WTC11 (cell line): Measurements from ENCODE around the gene KIRREL2. TPM values are rescaled to one million over a fixed set of nuclear protein-coding genes. Genes with fewer than 3 reads are reported as not detected.
A peak's percentile ranks its signal among the peaks of the same experiment; 100 is the strongest.

Experiments used
- ATAC-seq: fragments of 200-7000 bp; cut with Tn5 transposase; 2 replicates; pipeline ENCODE4 v1.10.0; 2021; ENCODE audit warnings: mild to moderate bottlenecking, moderate library complexity
- CTCF ChIA-PET: fragments of 300-600 bp; sonication (Branson Sonifier 250); formaldehyde crosslinking; loops from one replicate; lab custom pipeline; 2021; ENCODE audit warnings: antibody characterized with exemption; lab: Charles Lee
- POLR2A ChIA-PET: fragments of 350-600 bp; sonication (Branson Sonifier 250); formaldehyde crosslinking; loops from one replicate; lab custom pipeline; 2021; ENCODE audit warnings: antibody characterized with exemption; lab: Charles Lee
- DNase-seq: peaks from one replicate; pipeline ENCODE4 v3.0.0; 2021; ENCODE audit warnings: low spot score
- H3K27ac Mint-ChIP-seq: 2 replicates; pipeline ENCODE4 v1.8.0; 2021; ENCODE audit warnings: mixed read lengths
- H3K27me3 Mint-ChIP-seq: 2 replicates; pipeline ENCODE4 v1.8.0; 2021; ENCODE audit warnings: low read depth, mild to moderate bottlenecking, moderate library complexity, mixed read lengths
- H3K36me3 Mint-ChIP-seq: 2 replicates; pipeline ENCODE4 v1.8.0; 2021; ENCODE audit warnings: mixed read lengths
- H3K4me1 Mint-ChIP-seq: 2 replicates; pipeline ENCODE4 v1.8.0; 2022; ENCODE audit warnings: mixed read lengths
- H3K4me3 Mint-ChIP-seq: 2 replicates; pipeline ENCODE4 v1.8.0; 2021; ENCODE audit warnings: mild to moderate bottlenecking, moderate library complexity, mixed read lengths
- H3K9me3 Mint-ChIP-seq: 2 replicates; pipeline ENCODE4 v1.8.0; 2021; ENCODE audit warnings: mixed read lengths
- ATF2 ChIP-seq: sonication (generic); formaldehyde crosslinking; IDR thresholded peaks from 2 replicates; pipeline ENCODE4 v1.8.1; 2022; ENCODE audit warnings: low read depth, missing genetic modification reagents, borderline replicate concordance
- E2F5 ChIP-seq: sonication (generic); formaldehyde crosslinking; IDR thresholded peaks from 2 replicates; pipeline ENCODE4 v1.8.1; 2022; ENCODE audit warnings: mild to moderate bottlenecking, moderate library complexity, missing genetic modification reagents
- MLX ChIP-seq: sonication (generic); formaldehyde crosslinking; IDR thresholded peaks from 2 replicates; pipeline ENCODE4 v1.8.1; 2023; ENCODE audit warnings: mild to moderate bottlenecking, missing genetic modification reagents, moderate library complexity
- MXD4 ChIP-seq: fragments of 250-450 bp; sonication (Bioruptor Pico); IDR thresholded peaks from 2 replicates; pipeline ENCODE4 v1.8.0; 2021; ENCODE audit warnings: mild to moderate bottlenecking, moderate library complexity, borderline replicate concordance
- MYBL2 ChIP-seq: sonication (generic); formaldehyde crosslinking; IDR thresholded peaks from 2 replicates; pipeline ENCODE4 v1.8.1; 2023; ENCODE audit warnings: mild to moderate bottlenecking, moderate library complexity, missing genetic modification reagents
- SMAD4 ChIP-seq: sonication (generic); formaldehyde crosslinking; IDR thresholded peaks from 2 replicates; pipeline ENCODE4 v1.8.0; 2022; ENCODE audit warnings: mild to moderate bottlenecking, missing genetic modification reagents
- SOX15 ChIP-seq: fragments of 250-450 bp; sonication (Bioruptor Pico); IDR thresholded peaks from 2 replicates; pipeline ENCODE4 v1.9.0; 2021; ENCODE audit warnings: mild to moderate bottlenecking
- SP1 ChIP-seq: sonication (generic); formaldehyde crosslinking; conservative IDR thresholded peaks from 2 replicates; pipeline ENCODE4 v1.8.1; 2022; ENCODE audit warnings: missing genetic modification reagents
- ZNF121 ChIP-seq: sonication (generic); formaldehyde crosslinking; IDR thresholded peaks from 2 replicates; pipeline ENCODE4 v1.8.0; 2023; ENCODE audit warnings: missing genetic modification reagents
- ZNF263 ChIP-seq: sonication (generic); formaldehyde crosslinking; IDR thresholded peaks from 2 replicates; pipeline ENCODE4 v1.8.1; 2022; ENCODE audit warnings: low read depth, mild to moderate bottlenecking, moderate library complexity, missing genetic modification reagents
- total RNA-seq: library from RNA; stranded (reverse); gene quantifications from 3 replicates; pipeline ENCODE4 v1.2.3, GENCODE V29; 2021

KIRREL2 gene
- total RNA-seq, 1 experiment from 2014 or later, result 4.7 TPM

GRCh38 chr19:35844482-35845214 is 12.1 kb upstream of the KIRREL2 start:
- H3K4me3 Mint-ChIP-seq, result peak overlapping the region; percentile 76
- TF ChIP-seq ZNF121 (CRISPR knock-in tag) (peak; percentile 68), MLX (no peak)
- POLR2A ChIA-PET, result interaction anchor here (0.9 to 1.0 kb wide), 2 partner anchors 9 to 104 kb away, joined by 3 to 5 read pairs; no protein-coding TSS in a partner anchor

GRCh38 chr19:35845215-35846037 is 11.3 kb upstream of the KIRREL2 start:
- TF ChIP-seq ZNF263 (no peak), SP1 (CRISPR knock-in tag) (0 out of 2 replicates have a peak, but pooled peaks have one; percentile 33)
- Mint-ChIP-seq H3K36me3 (no peaks in the 10 kb centered on the region), H3K4me3 (peak overlapping the region; percentile 76), H3K27ac (no peak overlapping the region), H3K27me3 (peaks cover 93% of the 10 kb centered on the region), H3K9me3 (peaks cover 5% of the 10 kb centered on the region), H3K4me1 (peaks cover 22% of the 10 kb centered on the region)
- ChIA-PET POLR2A (no interaction called here), CTCF (interaction anchor here (1.0 to 2.7 kb wide), 5 partner anchors 11 to 61 kb away, joined by 3 to 17 read pairs (median 6); partner anchors contain the start of gene APLP1)
- ATAC-seq, result peak; percentile 37
- peak; percentile 61 for DNase-seq

More at GRCh38 chr19:35844482-35845214, 12.1 kb upstream of the KIRREL2 start:
- Mint-ChIP-seq H3K9me3 (peaks cover 5% of the 10 kb centered on the region), H3K27me3 (peaks cover 89% of the 10 kb centered on the region), H3K4me1 (peaks cover 22% of the 10 kb centered on the region), H3K27ac (no peak overlapping the region), H3K36me3 (no peaks in the 10 kb centered on the region)
- DNase-seq, result no peak
- ATAC-seq, result no peak
- CTCF ChIA-PET, result interaction anchor here (1.0 to 2.7 kb wide), 5 partner anchors 16 to 60 kb away, joined by 3 to 17 read pairs (median 6); partner anchors contain the start of gene APLP1

GRCh38 chr19:35846038-35846668 is 10.6 kb upstream of the KIRREL2 start:
- no peaks in the 10 kb centered on the region for H3K36me3 Mint-ChIP-seq
- ChIA-PET POLR2A (no interaction called here), CTCF (interaction anchor here (1.2 to 2.7 kb wide), 3 partner anchors 11 to 61 kb away, joined by 3 to 17 read pairs (median 7); partner anchors contain the start of gene APLP1)
- peak; percentile 34 for DNase-seq
- peaks cover 5% of the 10 kb centered on the region for H3K9me3 Mint-ChIP-seq
- peaks cover 26% of the 10 kb centered on the region for H3K4me1 Mint-ChIP-seq
- peak; percentile 36 for ATAC-seq
- H3K4me3 Mint-ChIP-seq, result peak overlapping the region; percentile 76
- H3K27me3 Mint-ChIP-seq, result peaks cover 96% of the 10 kb centered on the region
- TF ChIP-seq ZNF121 (CRISPR knock-in tag) (0 out of 2 replicates have a peak, but pooled peaks have one; percentile 34), E2F5 (no peak)
- no peak overlapping the region for H3K27ac Mint-ChIP-seq

- H3K9me3 Mint-ChIP-seq, result no peaks in the 10 kb centered on the region
- H3K4me3 Mint-ChIP-seq, result no peak overlapping the region
- peaks cover 32% of the 10 kb centered on the region for H3K4me1 Mint-ChIP-seq
- POLR2A ChIA-PET, result no interaction called here
- CTCF ChIA-PET, result no interaction called here
- TF ChIP-seq SMAD4 (CRISPR knock-in tag) (no peak), MYBL2 (CRISPR knock-in tag) (no peak), MXD4 (CRISPR knock-in tag) (no peak), SOX15 (CRISPR knock-in tag) (no peak), ATF2 (CRISPR knock-in tag) (no peak)
- ATAC-seq, result no peak
- H3K36me3 Mint-ChIP-seq, result no peaks in the 10 kb centered on the region
- peaks cover 92% of the 10 kb centered on the region for H3K27me3 Mint-ChIP-seq
- H3K27ac Mint-ChIP-seq, result no peak overlapping the region
- no peak for DNase-seq
These were observed 8.8 kb upstream of the KIRREL2 start for GRCh38 chr19:35847911-35848310.
